Ectodermal cell (in vitro differentiated cells): ENCODE data around the gene COL5A1.
"Not testable (repeated sequence)": the region's sequence is repeated elsewhere in the genome, so short reads cannot be mapped to it uniquely, and the experiment has no call there.

ENCODE experiments used
- H3K27ac ChIP-seq: 2 replicates; pipeline ENCODE4 v1.7.0; 2013; ENCODE audit warnings: mild to moderate bottlenecking, low read depth, low read length; ENCODE audit not compliant: insufficient read depth, poor library complexity, severe bottlenecking
- H3K27me3 ChIP-seq: 2 replicates; pipeline ENCODE4 v1.7.0; 2013; ENCODE audit warnings: mild to moderate bottlenecking, low read length; ENCODE audit not compliant: insufficient read depth, control insufficient read depth, poor library complexity, severe bottlenecking
- H3K36me3 ChIP-seq: one replicate; pipeline ENCODE4 v1.7.0; 2013; ENCODE audit warnings: low read length; ENCODE audit not compliant: control insufficient read depth, insufficient read depth
- H3K4me1 ChIP-seq: one replicate; pipeline ENCODE4 v1.7.0; 2013; ENCODE audit warnings: low read length; ENCODE audit not compliant: control insufficient read depth, insufficient read depth
- H3K4me3 ChIP-seq: 2 replicates; pipeline ENCODE4 v1.7.0; 2013; ENCODE audit warnings: low read depth, low read length, control low read depth; ENCODE audit not compliant: insufficient read depth
- H3K9me3 ChIP-seq: 2 replicates; pipeline ENCODE4 v1.7.0; 2013; ENCODE audit warnings: mild to moderate bottlenecking, low read length, moderate library complexity; ENCODE audit not compliant: control insufficient read depth
- WGBS, 2 experiments: methylation state at CpG; one replicate each; pipeline ENCODE4 v1.1.7; 2013; ENCODE audit warnings: missing lambda C conversion rate in 2 of 2; 5-methylcytosine and 5-hydroxymethylcytosine counted together

The COL5A1 gene

DNA sequence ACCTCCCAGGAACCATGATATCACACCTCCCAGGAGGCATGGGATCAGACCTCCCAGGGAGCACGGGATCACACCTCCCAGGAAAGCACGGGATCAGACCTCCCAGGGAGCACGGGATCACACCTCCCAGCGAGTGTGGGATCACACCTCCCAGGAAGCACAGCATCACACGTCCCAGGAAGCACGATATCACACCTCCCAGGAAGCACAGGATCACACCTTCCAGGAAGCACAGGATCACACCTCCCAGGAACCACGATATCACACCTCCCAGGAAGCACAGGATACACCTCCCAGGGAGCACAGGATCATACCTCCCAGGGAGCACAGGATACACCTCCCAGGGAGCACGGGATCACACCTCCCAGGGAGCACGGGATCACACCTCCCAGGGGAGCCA, 209.0 kb downstream of the COL5A1 start:
- H3K4me1 ChIP-seq, result no peaks in the 10 kb centered on the region
- no peaks in the 10 kb centered on the region for H3K36me3 ChIP-seq
- WGBS, 2 experiments, result 90% methylated on average over 9 of the region's 9 CpGs
- peaks cover 6% of the 10 kb centered on the region for H3K9me3 ChIP-seq
- H3K27me3 ChIP-seq, result no peaks in the 10 kb centered on the region
- H3K27ac ChIP-seq, result no peak overlapping the region
- no peak overlapping the region for H3K4me3 ChIP-seq

DNA sequence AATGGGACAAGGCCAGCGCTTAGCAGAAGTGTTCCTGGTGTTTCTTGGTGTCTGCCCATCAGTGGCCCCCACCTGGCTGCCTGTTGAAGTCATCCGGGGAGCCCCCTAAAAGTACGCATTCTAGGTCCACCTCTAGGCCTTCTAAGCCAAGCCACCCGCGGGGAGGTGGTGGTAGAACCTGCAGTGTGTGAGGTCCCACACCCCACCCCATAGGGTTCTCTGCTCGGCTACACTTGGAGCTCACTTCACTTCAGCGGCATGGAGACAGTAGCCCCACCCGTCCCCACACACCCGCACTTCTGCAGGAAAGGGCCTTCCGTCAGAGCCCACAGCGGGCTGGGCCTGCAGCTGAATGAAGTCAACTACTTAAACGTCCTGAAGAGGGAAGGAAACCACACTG, 209.4 kb downstream of the COL5A1 start:
- WGBS, 2 experiments, result 93% methylated on average over 12 of the region's 12 CpGs
- no peaks in the 10 kb centered on the region for H3K4me1 ChIP-seq
- no peaks in the 10 kb centered on the region for H3K36me3 ChIP-seq
- no peak overlapping the region for H3K4me3 ChIP-seq
- H3K9me3 ChIP-seq, result peaks cover 6% of the 10 kb centered on the region
- H3K27me3 ChIP-seq, result no peaks in the 10 kb centered on the region
- H3K27ac ChIP-seq, result no peak overlapping the region

DNA sequence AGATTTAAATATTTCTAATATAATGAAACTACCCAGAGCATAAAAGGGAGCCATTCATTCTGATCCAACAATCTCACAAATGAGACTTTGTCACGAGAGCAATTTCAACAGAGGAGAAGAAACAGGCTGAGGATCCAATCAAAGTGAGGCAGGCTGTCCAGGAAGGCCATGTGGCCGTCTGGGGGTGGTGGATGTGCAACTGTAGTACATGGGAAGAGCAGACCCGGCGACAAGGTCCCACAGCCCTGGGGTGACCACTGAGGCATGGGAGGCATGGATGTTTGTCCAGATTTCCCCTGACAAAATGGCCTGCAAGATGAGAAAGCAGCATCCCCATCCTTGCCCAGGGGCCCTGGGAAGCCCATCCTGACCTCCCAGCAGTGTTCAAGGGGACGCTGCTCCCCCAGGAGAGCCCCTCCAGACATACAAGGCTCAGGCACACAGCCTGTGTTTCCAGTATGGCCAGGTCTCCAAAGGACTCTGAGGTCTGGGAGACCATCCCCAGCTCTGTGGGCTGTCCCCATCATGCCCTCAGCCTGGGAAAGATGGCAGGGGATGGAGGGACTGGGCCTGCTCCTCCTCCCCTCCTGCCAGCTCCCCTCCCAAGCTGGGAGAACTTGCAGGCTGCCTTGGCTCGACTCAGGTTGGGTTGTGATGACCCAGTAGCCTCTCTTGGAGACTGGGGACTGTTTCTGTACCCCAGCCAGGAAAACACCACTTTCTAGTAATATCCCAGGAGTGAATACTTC, 211.5 kb downstream of the COL5A1 start:
- Histone ChIP-seq H3K36me3 (no peaks in the 10 kb centered on the region), H3K9me3 (peaks cover 6% of the 10 kb centered on the region), H3K27me3 (no peaks in the 10 kb centered on the region), H3K4me1 (no peaks in the 10 kb centered on the region), H3K27ac (no peak overlapping the region), H3K4me3 (no peak overlapping the region)
- 87 to 92% methylated on average over 6 of the region's 6 CpGs for WGBS, 2 experiments

DNA sequence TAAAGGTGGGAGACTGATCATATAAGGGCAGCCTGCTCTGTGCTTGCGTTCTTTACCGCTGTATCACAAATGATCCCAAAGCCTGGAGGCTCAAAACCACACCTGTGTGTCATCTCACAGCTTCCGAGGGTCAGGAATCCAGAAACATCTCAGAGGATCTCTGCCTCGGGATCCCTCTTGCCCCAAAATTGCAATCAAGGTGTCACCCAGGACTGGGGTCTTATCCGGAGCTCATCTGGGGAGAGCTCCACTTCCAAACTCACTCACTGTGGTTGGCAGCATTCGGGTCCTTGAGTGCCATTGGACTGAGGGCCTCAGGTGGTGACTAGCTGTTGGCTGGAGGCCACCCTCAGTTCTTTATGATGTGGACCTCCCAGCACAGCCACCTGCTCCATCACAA, 212.3 kb downstream of the COL5A1 start:
- no peak overlapping the region for H3K27ac ChIP-seq
- H3K9me3 ChIP-seq, result peaks cover 6% of the 10 kb centered on the region
- no peaks in the 10 kb centered on the region for H3K36me3 ChIP-seq
- WGBS, 2 experiments, result 84 to 86% methylated on average over 6 of the region's 6 CpGs
- H3K4me1 ChIP-seq, result no peaks in the 10 kb centered on the region
- no peak overlapping the region for H3K4me3 ChIP-seq
- no peaks in the 10 kb centered on the region for H3K27me3 ChIP-seq

DNA sequence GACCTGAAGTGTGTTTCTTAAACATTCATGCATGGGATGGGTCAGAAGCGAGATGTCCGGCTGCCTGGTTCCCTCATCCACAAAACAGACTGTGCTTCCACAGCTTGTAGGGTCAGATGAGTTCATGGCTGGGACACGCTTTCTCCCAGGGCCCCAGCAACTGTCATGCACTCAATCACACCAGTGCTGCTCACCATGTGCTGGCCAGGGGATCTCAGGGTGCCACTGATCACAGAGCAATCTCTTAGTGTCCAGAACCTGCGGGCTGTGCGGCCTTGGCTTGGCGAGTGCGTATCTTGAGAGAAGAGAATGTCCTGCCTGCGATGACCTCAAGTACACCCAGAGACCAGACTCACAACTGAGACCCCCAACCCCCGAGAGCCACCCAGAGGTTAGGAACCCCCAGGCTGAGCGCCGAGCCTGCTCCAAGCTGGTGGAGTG, 213.0 kb downstream of the COL5A1 start:
- Histone ChIP-seq H3K36me3 (no peaks in the 10 kb centered on the region), H3K27ac (no peak overlapping the region), H3K4me3 (no peak overlapping the region), H3K9me3 (peaks cover 6% of the 10 kb centered on the region), H3K4me1 (no peaks in the 10 kb centered on the region), H3K27me3 (no peaks in the 10 kb centered on the region)
- WGBS, 2 experiments, result 90 to 92% methylated on average over 11 of the region's 11 CpGs

DNA sequence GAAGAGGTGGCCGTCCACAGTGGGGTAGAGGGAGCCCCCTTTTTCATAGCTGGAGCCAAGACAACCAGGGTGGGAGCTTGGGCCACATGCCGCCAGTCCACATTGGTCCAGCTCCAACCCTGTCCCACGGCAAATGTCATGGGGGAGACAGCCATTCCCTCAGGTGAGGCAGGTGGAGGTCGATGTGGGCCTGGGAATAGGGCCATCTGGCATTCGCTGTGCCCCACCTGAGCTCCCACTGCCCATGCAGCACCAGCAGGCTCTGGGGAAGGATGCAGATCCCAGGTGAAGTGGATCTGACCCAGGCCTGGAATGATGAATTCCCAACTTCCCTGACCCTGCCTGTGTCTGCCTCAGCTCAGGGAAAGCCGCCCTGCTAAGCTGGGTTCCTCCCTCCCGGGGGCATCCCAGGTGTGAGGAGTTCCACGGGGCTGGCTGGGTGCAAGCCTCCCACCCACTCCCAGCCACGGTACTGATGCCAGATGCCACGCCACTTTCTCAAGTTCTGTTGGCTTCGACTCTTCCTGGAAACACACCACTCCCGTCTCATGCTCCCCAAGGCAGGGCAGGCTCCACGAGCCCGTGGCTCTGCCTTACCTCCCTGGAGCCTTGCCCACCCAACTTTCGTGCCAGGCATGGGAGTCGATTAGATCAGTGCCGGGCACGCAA, 213.8 kb downstream of the COL5A1 start:
- no peaks in the 10 kb centered on the region for H3K27me3 ChIP-seq
- 90 to 93% methylated on average over 18 of the region's 18 CpGs for WGBS, 2 experiments
- peaks cover 4% of the 10 kb centered on the region for H3K9me3 ChIP-seq
- H3K36me3 ChIP-seq, result no peaks in the 10 kb centered on the region
- H3K4me3 ChIP-seq, result no peak overlapping the region
- H3K4me1 ChIP-seq, result no peaks in the 10 kb centered on the region
- H3K27ac ChIP-seq, result no peak overlapping the region

DNA sequence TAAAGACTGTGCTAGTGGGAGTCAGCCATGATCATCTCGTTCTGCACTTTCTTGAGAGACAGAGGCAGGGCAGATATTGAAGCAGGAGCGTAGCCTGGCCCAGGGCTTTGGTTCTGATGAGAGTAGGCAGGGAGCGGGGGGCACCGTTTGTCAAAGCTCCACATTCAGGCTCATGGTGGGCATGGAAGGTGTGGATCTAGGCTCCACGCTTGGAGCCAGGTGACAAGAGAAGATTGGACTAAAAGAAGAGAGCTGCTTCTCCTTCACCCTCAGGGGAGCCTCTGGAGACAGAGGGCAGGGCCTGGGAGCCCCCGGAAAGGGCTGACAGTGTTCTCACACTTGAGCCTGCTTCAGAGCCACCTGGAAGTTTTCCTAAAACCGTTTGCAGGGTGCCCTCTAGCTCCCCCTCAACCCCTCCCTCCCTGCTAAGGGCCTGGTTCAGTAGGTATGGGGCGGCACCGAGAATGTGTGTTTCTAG, 214.3 kb downstream of the COL5A1 start:
- Histone ChIP-seq H3K9me3 (no peaks in the 10 kb centered on the region), H3K27me3 (no peaks in the 10 kb centered on the region), H3K4me1 (no peaks in the 10 kb centered on the region), H3K4me3 (no peak overlapping the region), H3K27ac (no peak overlapping the region), H3K36me3 (no peaks in the 10 kb centered on the region)
- 85 to 87% methylated on average over 8 of the region's 9 CpGs for WGBS, 2 experiments

DNA sequence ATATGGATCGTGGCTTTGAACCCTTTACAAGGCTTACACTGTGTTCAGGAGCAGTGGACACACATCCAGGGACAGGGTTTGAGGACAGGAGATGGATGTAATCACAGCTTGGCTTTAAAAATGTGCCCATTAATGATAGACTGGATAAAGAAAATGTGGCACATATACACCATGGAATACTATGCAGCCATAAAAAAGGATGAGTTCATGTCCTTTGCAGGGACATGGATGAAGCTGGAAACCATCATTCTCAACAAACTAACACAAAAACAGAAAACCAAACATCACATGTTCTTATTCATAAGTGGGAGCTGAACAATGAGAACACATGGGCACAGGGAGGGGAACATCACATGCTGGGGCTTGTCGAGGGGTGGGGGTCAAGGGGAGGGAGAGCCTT, 215.8 kb downstream of the COL5A1 start:
- WGBS, 2 experiments, result 89 to 92% methylated on average over 2 of the region's 2 CpGs
- not testable (repeated sequence) for H3K4me3 ChIP-seq, H3K36me3 ChIP-seq, H3K4me1 ChIP-seq, H3K27ac ChIP-seq, H3K9me3 ChIP-seq, H3K27me3 ChIP-seq

DNA sequence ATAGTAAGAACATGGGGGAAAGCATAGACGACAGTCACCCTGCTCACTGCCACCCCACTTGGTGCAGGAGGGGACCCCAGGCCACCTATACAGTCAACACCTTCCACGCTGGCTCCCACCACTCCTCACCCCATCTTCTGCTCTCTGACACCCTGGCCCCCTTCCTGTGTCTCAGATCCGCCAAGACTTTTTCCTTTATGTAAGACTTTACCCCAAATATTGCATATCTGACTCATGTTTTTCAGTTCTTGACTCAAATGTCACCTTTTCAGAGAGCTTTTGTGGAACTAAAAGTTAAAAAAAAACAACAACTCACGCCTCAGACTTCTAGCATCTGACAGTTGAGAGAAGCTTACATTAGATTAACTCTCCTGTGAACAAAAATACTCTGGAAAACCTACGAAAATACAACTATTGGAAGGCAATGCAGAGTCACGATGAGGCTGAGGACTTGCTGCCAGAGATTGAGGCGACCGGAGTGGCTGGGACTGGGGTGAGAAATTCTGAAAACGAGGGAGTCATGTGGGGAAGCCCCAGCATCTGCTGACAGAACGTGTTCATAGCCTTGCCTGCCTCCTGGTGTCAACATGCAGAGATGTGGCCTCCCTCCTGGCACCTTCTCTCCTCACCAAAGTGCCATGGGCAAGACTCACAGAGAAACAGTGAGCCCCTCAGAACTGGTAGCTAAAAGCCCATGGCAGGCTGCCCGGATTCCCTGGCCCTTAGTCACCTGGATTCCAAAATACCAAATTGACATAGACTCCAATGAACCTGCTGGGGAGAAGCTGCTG, 216.6 kb downstream of the COL5A1 start:
- WGBS, 2 experiments, result 85 to 86% methylated on average over 11 of the region's 11 CpGs
- Histone ChIP-seq H3K4me3 (no peak overlapping the region), H3K27ac (no peak overlapping the region), H3K9me3 (no peaks in the 10 kb centered on the region), H3K27me3 (no peaks in the 10 kb centered on the region), H3K4me1 (no peaks in the 10 kb centered on the region), H3K36me3 (no peaks in the 10 kb centered on the region)

DNA sequence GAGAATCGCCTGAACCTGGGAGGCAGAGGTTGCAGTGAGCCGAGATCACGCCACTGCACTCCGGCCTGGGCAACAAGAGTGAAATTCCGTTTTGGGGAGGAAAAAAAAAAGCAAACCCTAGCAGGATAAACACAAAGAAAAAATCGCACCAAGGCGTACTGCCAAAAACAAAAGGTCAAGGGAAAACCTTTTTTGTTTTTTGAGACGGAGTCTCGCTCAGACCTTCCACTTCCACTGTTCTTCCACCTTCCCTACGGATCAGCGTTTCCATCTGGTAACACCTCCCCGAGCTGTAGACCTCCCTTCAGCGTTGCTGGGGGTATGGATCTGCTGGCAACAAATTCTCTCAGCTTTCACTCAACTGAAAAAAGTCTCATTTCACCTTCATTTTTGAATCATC, 218.9 kb downstream of the COL5A1 start:
- H3K4me1 ChIP-seq, result no peaks in the 10 kb centered on the region
- no peak overlapping the region for H3K4me3 ChIP-seq
- H3K27ac ChIP-seq, result no peak overlapping the region
- no peaks in the 10 kb centered on the region for H3K36me3 ChIP-seq
- H3K9me3 ChIP-seq, result no peaks in the 10 kb centered on the region
- 93 to 94% methylated on average over 13 of the region's 13 CpGs for WGBS, 2 experiments
- H3K27me3 ChIP-seq, result no peaks in the 10 kb centered on the region
